NCI-H1105 (cell line): ENCODE measurements around the gene RAX2.
"Not testable (repeated sequence)": the region's sequence is repeated elsewhere in the genome, so short reads cannot be mapped to it uniquely, and the experiment has no call there.

Source experiments
- DNase-seq: peaks from one replicate; lab custom pipeline; 2025; lab: John Stamatoyannopoulos, UW

Gene RAX2

GRCh38 chr19:3760871-3761361 is 11.1 kb downstream of the RAX2 start:
- DNase-seq, result no peak

DNA sequence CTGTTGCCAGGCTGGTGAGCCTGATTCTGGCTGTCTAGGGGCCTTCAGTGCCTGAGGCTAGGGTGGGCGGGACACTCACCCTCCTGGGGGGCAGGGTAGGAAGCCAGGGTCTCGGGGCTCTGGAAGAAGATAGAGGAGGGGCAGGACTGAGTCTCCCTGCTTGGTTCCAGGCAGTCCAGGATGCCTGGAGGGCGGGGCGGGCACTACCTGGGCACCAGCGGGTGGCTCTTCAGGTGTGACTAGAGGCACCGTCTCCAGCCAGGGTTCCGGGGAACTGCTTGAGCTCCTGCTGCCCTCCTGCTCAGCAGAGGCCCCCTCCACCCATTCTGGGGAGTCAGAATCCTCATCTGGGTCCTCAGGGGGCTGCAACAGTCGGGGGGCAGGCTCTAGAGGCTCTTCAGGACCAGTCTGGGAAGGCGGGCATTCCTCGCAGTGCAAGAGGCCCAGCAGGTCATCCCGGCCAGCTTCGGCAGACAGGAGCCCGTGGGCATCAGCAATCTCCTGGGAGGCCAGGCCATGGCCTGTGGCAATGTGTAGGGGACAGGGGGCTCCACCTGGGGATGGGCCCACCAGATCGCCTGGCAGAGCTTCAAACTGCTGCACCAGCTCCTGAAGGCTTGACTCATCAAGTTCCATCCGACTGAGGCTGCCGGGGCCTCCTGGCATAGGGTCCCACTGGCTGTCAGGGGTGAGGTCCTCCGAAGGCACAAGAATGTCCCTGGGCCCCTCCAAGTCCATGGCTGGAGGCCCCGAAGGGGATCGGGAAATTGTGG is 12.4 kb downstream of the RAX2 start:
- DNase-seq, result no peak

DNA sequence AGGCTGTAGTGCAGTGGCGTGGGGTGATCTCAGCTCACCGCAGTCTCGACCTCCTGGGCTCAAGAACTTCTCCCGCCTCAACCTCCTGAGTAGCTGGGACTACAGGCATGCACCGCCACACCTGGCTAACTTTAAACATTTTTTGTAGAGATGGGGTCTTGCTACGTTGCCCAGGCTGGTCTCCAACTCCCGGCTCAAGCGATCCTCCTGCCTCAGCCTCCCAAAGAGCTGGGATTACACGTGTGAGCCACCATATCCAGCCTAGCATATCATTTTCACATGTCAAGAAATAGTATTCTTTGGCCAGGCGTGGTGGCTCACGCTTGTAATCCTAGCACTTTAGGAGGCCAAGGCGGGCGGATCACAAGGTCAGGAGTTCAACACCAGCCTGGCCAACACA is 13.7 kb downstream of the RAX2 start:
- not testable (repeated sequence) for DNase-seq

- not testable (repeated sequence) for DNase-seq
Observed at GRCh38 chr19:3757705-3758104, 14.3 kb downstream of the RAX2 start.

DNA sequence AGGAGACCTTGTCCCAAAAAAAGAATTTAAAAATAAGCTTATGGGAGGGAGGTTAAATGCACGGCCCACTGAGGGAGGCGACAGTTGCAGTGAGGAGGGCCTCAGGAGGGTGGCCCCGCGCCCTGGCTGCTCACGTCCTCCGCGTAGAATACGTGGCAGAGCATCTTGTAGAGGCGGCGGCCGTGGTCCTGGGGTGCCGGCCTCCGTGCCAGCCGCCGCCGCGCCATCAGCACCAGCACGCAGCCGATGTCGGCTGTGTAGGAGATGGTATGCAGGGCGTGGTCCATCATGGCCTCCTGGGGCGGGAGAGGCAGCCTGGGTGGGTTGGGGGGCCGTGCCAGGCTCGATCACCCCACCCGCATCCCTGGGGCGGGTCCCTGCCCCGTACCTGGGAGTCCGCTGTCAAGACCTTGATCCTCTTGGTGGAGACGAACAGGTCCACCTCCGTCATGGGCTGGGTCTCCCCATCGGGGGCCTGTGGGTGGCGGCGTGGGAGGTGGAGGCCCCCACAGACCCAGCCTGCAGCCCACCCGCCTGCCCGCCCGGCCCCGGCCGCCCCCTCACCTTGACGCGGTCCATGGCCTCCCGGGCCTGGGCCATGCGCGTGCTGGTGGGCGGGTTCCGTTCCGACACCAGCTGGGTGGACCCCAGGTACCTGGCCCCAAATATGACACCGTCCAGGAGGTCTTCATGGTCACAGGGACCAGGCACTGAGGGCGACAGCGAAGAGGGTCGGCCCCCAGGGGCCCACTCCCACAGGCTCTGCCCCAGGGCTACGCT is 18.2 kb downstream of the RAX2 start:
- DNase-seq, result no peak

- DNase-seq, result no peak
Observed at GRCh38 chr19:3752492-3752891, 19.5 kb downstream of the RAX2 start.

GRCh38 chr19:3751236-3751635 is 20.8 kb downstream of the RAX2 start:
- DNase-seq, result no peak

DNA sequence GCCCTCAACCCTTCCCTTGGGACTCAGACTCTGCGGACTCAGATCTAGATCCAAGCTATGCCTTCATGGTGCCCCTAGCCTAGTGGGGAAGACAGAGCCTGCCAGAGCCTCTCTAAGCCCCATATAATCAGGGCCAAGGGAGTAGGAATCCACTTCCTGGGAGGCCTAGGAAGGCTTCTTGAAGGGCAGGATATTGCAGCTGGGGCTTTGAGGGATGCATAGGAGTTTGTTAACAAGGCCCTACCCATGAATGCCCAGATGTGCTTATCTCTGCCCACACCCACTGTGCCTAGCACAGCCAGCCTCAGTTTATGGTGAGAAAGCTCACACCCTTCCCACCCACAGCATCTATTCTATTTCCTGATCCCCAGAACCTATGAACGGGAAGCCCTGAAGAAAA is 21.8 kb downstream of the RAX2 start:
- DNase-seq, result no peak

GRCh38 chr19:3748965-3749364 is 23.1 kb downstream of the RAX2 start:
- no peak for DNase-seq

GRCh38 chr19:3746371-3747056 is 25.5 kb downstream of the RAX2 start:
- no peak for DNase-seq

DNA sequence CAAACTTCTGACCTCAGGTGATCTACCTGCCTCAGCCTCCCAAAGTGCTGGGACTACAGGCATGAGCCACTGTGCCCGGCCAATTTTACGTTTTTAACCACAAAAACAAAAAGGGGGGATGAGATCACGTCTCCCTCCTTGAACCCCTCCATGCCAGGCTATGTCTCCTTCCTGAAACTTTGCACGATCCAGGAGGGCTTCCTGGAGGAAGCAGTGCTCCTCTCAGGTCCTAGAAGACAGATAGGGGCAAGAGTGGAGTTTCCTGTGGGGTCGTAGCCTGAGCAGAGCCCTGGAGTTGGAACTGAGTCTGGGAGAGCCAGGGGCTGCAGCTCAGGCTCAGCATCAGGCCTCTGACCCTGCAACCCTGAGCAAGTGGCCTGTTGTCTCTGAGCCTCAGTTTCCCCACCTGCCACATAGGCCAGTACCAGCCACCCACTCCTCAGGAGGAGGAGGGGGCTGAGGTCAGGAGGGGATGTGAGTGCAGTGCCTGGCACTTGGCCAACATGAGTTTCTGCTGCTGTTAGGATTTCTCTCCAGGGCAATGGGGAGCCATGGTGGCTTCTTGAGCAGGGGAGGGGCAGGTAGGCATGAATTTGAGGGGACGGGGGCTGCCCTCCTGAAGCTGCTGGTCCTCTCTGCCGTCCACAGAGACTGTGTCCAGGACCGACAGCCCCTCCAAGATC is 26.5 kb downstream of the RAX2 start:
- no peak for DNase-seq

GRCh38 chr19:3743486-3743885 is 28.5 kb downstream of the RAX2 start:
- no peak for DNase-seq

DNA sequence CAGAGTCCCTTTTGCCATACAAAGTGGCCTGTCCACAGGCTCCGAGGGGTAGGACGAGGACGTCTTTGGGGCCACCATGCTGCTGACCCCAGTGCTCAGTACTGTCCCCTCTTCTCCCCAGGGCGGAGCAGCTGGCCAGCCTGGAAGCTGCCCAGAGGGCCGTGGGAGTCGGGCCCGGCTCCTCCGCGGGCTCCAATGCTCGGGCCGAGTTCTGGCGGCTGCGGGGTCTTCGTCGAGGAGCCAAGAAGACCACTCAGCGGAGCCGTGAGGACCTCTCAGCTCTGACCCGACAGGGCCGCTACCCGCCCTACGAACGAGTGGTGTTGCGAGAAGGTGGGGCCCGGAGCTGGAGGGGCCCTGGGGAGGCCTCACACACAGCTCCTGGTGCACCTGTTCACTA is 31.6 kb downstream of the RAX2 start:
- no peak for DNase-seq

DNA sequence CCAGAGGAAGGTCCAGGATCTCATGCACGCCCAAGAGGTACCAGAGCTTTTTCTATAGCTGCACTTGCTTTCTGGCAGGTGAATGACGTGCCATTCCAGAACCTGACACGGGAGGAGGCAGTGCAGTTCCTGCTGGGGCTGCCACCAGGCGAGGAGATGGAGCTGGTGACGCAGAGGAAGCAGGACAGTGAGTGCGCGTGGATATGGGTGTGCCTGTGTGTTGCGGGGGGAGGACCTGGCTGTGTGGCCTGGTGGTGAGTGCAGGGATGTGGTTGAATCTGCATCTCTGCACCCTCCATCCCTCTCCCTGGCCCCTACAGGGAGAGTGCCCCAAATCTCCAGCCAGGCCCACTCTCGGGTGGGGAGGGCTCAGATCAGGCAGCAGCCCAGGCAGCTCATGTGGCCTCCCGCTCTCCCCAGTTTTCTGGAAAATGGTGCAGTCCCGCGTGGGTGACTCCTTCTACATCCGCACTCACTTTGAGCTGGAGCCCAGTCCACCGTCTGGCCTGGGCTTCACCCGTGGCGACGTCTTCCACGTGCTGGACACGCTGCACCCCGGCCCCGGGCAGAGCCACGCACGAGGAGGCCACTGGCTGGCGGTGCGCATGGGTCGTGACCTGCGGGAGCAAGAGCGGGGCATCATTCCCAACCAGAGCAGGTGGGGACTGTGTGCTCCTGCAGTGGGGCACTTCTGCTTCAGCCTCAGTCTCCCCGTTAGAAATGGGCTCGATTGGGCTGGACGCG is 33.4 kb downstream of the RAX2 start:
- DNase-seq, result no peak

DNA sequence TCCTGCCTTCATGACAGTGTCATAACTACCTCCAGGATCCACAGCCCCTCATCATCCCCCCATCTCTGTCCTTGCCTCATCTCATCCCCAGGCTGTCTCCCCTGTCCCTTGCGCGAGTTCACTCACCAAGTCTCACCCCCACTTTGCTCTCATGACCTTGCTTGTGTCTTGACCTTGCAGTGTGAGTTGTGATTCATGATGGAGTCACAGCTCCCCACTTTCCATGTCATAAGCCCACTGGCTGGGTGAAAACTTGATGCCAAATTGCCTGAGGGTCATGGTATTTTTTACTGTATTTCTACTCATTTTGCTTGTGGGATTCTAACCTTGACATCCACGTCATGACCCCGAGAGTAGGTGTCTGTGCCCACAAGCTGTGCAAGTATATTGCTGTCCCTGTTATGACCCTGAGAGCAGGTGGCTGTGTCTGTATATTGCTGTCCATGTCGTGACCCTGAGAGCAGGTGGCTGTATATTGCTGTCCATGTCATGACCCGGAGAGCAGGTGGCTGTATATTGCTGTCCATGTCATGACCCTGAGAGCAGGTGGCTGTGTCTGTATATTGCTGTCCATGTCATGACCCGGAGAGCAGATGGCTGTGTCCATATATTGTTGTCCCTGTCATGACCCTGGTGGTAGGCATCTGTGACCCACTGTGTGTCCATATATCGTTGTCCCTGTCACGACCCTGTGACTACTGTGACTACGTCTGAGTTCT is 34.4 kb downstream of the RAX2 start:
- DNase-seq, result no peak

DNA sequence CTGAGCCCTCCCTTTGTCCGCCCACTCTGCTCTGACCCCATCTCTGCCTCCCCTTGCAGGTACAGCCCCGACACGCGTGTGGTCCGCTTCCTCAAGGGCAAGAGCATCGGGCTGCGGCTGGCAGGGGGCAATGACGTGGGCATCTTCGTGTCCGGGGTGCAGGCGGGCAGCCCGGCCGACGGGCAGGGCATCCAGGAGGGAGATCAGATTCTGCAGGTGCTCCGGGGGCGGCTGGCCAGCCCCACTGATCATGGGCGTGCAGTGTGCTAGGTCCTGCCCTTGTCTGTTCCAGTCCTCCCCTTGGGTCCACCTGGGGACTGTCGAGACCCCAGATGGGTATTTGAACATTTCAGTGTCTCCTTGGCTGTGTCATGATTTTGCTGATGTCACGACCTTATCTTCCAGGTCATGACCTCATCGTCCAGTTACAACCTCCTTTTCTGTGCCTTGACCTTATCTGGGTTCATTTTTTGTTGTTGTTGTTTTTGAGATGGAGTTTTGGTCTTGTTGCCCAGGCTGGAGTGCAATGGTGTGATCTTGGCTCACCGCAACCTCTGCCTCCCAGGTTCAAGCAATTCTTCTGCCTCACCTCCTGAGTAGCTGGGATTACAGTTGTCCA is 35.8 kb downstream of the RAX2 start:
- DNase-seq, result no peak

GRCh38 chr19:3734310-3734600 is 37.8 kb downstream of the RAX2 start:
- no peak for DNase-seq

DNA sequence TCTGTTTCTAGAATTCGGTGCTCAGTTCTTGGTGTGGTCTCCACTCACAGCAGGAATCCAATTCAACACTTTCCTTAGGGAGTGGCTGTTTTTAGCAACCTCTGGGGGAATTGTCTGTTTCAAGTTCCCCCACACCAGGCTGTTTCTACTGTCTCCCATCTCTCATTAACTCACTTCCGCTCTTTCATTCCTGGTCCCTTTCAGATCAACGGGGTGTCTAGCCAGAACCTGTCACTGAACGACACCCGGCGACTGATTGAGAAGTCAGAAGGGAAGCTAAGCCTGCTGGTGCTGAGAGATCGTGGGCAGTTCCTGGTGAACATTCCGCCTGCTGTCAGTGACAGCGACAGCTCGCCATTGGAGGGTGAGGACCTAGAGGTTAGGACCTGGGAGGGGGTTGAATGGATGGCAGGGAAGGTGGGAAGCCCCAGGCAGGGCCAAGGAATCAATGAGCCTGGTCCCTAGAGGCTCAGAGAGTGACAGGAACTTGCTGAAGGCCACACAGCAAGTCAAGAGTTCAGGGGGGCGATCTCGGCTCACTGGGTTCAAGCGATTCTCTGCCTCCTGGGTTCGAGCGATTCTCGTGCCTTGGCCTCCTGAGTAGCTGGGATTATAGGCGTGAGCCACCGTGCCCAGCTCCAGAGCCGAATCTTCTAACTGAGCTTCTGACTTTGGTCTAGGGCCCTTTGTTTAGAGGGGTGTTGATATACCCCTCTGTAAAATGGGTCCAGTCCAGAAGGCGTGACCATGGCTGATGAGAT is 38.3 kb downstream of the RAX2 start:
- DNase-seq, result no peak

GRCh38 chr19:3732108-3732507 is 39.9 kb downstream of the RAX2 start:
- no peak for DNase-seq

GRCh38 chr19:3730457-3730958 is 41.5 kb downstream of the RAX2 start:
- no peak for DNase-seq
